WTC11 (cell line): ENCODE measurements around the gene EXPH5. TPM values are rescaled to one million over a fixed set of nuclear protein-coding genes. Genes with fewer than 3 reads are reported as not detected.

Experiments
- ATAC-seq: fragments of 200-7000 bp; cut with Tn5 transposase; 2 replicates; pipeline ENCODE4 v1.10.0; 2021; ENCODE audit warnings: mild to moderate bottlenecking, moderate library complexity
- CTCF ChIA-PET: fragments of 300-600 bp; sonication (Branson Sonifier 250); formaldehyde crosslinking; loops from one replicate; lab custom pipeline; 2021; ENCODE audit warnings: antibody characterized with exemption; lab: Charles Lee
- POLR2A ChIA-PET: fragments of 350-600 bp; sonication (Branson Sonifier 250); formaldehyde crosslinking; loops from one replicate; lab custom pipeline; 2021; ENCODE audit warnings: antibody characterized with exemption; lab: Charles Lee
- DNase-seq: peaks from one replicate; pipeline ENCODE4 v3.0.0; 2021; ENCODE audit warnings: low spot score
- H3K27ac Mint-ChIP-seq: 2 replicates; pipeline ENCODE4 v1.8.0; 2021; ENCODE audit warnings: mixed read lengths
- H3K27me3 Mint-ChIP-seq: 2 replicates; pipeline ENCODE4 v1.8.0; 2021; ENCODE audit warnings: low read depth, mild to moderate bottlenecking, moderate library complexity, mixed read lengths
- H3K36me3 Mint-ChIP-seq: 2 replicates; pipeline ENCODE4 v1.8.0; 2021; ENCODE audit warnings: mixed read lengths
- H3K4me1 Mint-ChIP-seq: 2 replicates; pipeline ENCODE4 v1.8.0; 2022; ENCODE audit warnings: mixed read lengths
- H3K4me3 Mint-ChIP-seq: 2 replicates; pipeline ENCODE4 v1.8.0; 2021; ENCODE audit warnings: mild to moderate bottlenecking, moderate library complexity, mixed read lengths
- H3K9me3 Mint-ChIP-seq: 2 replicates; pipeline ENCODE4 v1.8.0; 2021; ENCODE audit warnings: mixed read lengths
- CREB1 ChIP-seq: sonication (generic); formaldehyde crosslinking; IDR thresholded peaks from 2 replicates; pipeline ENCODE4 v1.8.0; 2023; ENCODE audit warnings: mild to moderate bottlenecking, missing genetic modification reagents
- ELF4 ChIP-seq: sonication (generic); formaldehyde crosslinking; IDR thresholded peaks from 2 replicates; pipeline ENCODE4 v1.8.1; 2022; ENCODE audit warnings: low read depth, mild to moderate bottlenecking, moderate library complexity, missing genetic modification reagents
- ESRRA ChIP-seq: sonication (generic); formaldehyde crosslinking; IDR thresholded peaks from 2 replicates; pipeline ENCODE4 v1.8.1; 2022; ENCODE audit warnings: mild to moderate bottlenecking, missing genetic modification reagents, borderline replicate concordance
- NFATC4 ChIP-seq: fragments of 250-450 bp; sonication (Bioruptor Pico); IDR thresholded peaks from 2 replicates; pipeline ENCODE4 v1.9.0; 2021; ENCODE audit warnings: mild to moderate bottlenecking
- SOX15 ChIP-seq: fragments of 250-450 bp; sonication (Bioruptor Pico); IDR thresholded peaks from 2 replicates; pipeline ENCODE4 v1.9.0; 2021; ENCODE audit warnings: mild to moderate bottlenecking
- ZNF121 ChIP-seq: sonication (generic); formaldehyde crosslinking; IDR thresholded peaks from 2 replicates; pipeline ENCODE4 v1.8.0; 2023; ENCODE audit warnings: missing genetic modification reagents
- total RNA-seq: library from RNA; stranded (reverse); gene quantifications from 3 replicates; pipeline ENCODE4 v1.2.3, GENCODE V29; 2021
- TF ChIP-seq, protein P1 (sequence below): sonication (generic); formaldehyde crosslinking; IDR thresholded peaks from 2 replicates; pipeline ENCODE4 v1.8.1; 2023; ENCODE audit warnings: mild to moderate bottlenecking, missing genetic modification reagents, borderline replicate concordance
- TF ChIP-seq, protein P2 (sequence below): sonication (generic); formaldehyde crosslinking; IDR thresholded peaks from 2 replicates; pipeline ENCODE4 v1.8.1; 2022; ENCODE audit warnings: mild to moderate bottlenecking, moderate library complexity, missing genetic modification reagents
- TF ChIP-seq, protein P3 (sequence below): sonication (generic); formaldehyde crosslinking; conservative IDR thresholded peaks from 2 replicates; pipeline ENCODE4 v1.8.1; 2022; ENCODE audit warnings: mild to moderate bottlenecking, missing genetic modification reagents
- TF ChIP-seq, protein P4 (sequence below): fragments of 250-450 bp; sonication (Bioruptor Pico); IDR thresholded peaks from 2 replicates; pipeline ENCODE4 v1.9.0; 2021; ENCODE audit warnings: mild to moderate bottlenecking, borderline replicate concordance
- TF ChIP-seq, protein P5 (sequence below): sonication (generic); formaldehyde crosslinking; IDR thresholded peaks from 2 replicates; pipeline ENCODE4 v1.8.1; 2022; ENCODE audit warnings: low read depth, mild to moderate bottlenecking, moderate library complexity, missing genetic modification reagents, borderline replicate concordance
- TF ChIP-seq, protein P6 (sequence below): fragments of 200-600 bp; IDR thresholded peaks from 2 replicates; pipeline ENCODE4 v1.8.0; 2022; ENCODE audit warnings: antibody characterized with exemption
- TF ChIP-seq, protein P7 (sequence below): sonication (generic); formaldehyde crosslinking; IDR thresholded peaks from 2 replicates; pipeline ENCODE4 v1.8.0; 2022; ENCODE audit warnings: missing genetic modification reagents
- TF ChIP-seq, protein P8 (sequence below): fragments of 250-450 bp; sonication (Bioruptor Pico); IDR thresholded peaks from 2 replicates; pipeline ENCODE4 v2.1.2; 2022; ENCODE audit warnings: mild to moderate bottlenecking, moderate library complexity

Gene EXPH5
- total RNA-seq, 1 experiment from 2014 or later = 11.2 TPM

DNA sequence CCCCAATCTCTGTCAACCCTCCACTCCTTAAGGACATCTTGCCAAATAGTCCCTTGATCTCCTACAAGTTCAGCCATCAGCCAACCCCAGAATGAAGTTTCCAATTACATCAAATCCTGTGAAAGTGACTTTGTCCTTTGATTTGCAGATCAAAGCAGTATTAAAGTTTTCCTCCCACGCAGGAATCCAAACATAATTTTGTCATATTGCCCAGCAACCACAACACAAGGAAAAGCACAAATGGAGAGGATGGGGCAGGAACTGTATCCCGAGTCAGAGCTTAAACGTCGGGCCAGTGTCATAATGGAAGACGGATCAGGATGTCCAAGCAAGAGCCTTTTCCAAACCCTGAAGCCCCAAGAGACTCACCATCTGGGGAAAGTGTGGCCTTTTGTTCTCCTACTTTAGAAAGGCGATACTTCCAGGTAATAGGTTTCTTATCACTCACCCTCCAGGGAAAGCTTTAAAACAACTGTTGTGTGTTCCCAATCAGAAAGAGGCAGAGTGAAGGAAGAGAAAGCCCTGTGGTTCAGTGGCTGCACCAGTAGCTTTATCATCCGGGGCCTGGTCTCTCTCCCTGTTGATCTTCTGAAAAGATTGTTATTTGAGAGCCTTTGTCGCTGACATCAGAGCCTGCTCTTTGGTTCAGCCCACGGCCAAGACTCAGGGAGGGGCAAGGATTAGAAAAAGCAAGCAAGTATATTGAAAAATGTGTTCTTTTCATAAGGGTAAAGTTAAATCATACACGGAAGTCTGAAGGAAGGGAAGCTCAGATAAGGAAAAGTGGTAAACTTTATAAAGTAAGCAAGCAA is 41.7 kb downstream of the EXPH5 start (continued):
- TF ChIP-seq, protein P1, sequence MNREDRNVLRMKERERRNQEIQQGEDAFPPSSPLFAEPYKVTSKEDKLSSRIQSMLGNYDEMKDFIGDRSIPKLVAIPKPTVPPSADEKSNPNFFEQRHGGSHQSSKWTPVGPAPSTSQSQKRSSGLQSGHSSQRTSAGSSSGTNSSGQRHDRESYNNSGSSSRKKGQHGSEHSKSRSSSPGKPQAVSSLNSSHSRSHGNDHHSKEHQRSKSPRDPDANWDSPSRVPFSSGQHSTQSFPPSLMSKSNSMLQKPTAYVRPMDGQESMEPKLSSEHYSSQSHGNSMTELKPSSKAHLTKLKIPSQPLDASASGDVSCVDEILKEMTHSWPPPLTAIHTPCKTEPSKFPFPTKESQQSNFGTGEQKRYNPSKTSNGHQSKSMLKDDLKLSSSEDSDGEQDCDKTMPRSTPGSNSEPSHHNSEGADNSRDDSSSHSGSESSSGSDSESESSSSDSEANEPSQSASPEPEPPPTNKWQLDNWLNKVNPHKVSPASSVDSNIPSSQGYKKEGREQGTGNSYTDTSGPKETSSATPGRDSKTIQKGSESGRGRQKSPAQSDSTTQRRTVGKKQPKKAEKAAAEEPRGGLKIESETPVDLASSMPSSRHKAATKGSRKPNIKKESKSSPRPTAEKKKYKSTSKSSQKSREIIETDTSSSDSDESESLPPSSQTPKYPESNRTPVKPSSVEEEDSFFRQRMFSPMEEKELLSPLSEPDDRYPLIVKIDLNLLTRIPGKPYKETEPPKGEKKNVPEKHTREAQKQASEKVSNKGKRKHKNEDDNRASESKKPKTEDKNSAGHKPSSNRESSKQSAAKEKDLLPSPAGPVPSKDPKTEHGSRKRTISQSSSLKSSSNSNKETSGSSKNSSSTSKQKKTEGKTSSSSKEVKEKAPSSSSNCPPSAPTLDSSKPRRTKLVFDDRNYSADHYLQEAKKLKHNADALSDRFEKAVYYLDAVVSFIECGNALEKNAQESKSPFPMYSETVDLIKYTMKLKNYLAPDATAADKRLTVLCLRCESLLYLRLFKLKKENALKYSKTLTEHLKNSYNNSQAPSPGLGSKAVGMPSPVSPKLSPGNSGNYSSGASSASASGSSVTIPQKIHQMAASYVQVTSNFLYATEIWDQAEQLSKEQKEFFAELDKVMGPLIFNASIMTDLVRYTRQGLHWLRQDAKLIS (CRISPR knock-in tag) = no peak
- TF ChIP-seq CREB1 (CRISPR knock-in tag) = no peak
- TF ChIP-seq, all 79 proteins: peak for 0

DNA sequence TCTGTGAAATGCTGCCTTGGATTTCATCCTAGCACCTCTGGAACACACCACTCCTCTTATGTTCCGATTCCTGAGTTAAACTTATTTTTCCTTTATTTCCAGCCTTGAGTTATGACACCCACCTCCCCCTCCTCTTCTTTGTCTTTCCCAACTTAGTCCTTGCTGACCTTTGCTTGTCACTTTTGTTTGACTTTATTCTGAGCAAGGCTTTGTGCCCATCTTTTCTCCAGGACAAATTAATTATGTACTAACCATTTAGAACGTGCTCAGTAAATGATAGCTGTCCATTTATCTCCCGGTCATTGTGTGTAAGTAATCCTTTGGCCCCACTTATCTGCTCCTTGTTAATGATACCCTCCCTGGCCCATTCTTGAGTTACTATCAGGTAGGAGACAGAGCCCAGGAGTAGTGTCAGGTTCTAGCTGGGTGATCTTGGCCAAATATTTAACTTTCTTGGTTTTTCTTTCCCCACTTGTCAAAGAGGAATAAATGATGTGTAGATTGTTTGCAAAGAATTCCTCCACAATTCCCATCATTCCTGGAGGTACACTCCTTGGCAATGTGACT is 44.2 kb downstream of the EXPH5 start:
- Mint-ChIP-seq H3K4me3 (no peak overlapping the region), H3K36me3 (no peaks in the 10 kb centered on the region), H3K27ac (no peak overlapping the region), H3K9me3 (no peaks in the 10 kb centered on the region), H3K4me1 (peaks cover 16% of the 10 kb centered on the region), H3K27me3 (no peaks in the 10 kb centered on the region)
- CTCF ChIA-PET = no interaction called here
- ATAC-seq = no peak
- no peak for DNase-seq
- POLR2A ChIA-PET = no interaction called here
- no peak for TF ChIP-seq ZNF121 (CRISPR knock-in tag)
- TF ChIP-seq, protein P2, sequence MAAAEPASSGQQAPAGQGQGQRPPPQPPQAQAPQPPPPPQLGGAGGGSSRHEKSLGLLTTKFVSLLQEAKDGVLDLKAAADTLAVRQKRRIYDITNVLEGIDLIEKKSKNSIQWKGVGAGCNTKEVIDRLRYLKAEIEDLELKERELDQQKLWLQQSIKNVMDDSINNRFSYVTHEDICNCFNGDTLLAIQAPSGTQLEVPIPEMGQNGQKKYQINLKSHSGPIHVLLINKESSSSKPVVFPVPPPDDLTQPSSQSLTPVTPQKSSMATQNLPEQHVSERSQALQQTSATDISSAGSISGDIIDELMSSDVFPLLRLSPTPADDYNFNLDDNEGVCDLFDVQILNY = no peak
- TF ChIP-seq, protein P3, sequence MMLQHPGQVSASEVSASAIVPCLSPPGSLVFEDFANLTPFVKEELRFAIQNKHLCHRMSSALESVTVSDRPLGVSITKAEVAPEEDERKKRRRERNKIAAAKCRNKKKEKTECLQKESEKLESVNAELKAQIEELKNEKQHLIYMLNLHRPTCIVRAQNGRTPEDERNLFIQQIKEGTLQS (CRISPR knock-in tag) = no peak
- no peak for TF ChIP-seq NFATC4
- TF ChIP-seq, protein P4, sequence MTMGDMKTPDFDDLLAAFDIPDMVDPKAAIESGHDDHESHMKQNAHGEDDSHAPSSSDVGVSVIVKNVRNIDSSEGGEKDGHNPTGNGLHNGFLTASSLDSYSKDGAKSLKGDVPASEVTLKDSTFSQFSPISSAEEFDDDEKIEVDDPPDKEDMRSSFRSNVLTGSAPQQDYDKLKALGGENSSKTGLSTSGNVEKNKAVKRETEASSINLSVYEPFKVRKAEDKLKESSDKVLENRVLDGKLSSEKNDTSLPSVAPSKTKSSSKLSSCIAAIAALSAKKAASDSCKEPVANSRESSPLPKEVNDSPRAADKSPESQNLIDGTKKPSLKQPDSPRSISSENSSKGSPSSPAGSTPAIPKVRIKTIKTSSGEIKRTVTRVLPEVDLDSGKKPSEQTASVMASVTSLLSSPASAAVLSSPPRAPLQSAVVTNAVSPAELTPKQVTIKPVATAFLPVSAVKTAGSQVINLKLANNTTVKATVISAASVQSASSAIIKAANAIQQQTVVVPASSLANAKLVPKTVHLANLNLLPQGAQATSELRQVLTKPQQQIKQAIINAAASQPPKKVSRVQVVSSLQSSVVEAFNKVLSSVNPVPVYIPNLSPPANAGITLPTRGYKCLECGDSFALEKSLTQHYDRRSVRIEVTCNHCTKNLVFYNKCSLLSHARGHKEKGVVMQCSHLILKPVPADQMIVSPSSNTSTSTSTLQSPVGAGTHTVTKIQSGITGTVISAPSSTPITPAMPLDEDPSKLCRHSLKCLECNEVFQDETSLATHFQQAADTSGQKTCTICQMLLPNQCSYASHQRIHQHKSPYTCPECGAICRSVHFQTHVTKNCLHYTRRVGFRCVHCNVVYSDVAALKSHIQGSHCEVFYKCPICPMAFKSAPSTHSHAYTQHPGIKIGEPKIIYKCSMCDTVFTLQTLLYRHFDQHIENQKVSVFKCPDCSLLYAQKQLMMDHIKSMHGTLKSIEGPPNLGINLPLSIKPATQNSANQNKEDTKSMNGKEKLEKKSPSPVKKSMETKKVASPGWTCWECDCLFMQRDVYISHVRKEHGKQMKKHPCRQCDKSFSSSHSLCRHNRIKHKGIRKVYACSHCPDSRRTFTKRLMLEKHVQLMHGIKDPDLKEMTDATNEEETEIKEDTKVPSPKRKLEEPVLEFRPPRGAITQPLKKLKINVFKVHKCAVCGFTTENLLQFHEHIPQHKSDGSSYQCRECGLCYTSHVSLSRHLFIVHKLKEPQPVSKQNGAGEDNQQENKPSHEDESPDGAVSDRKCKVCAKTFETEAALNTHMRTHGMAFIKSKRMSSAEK (CRISPR knock-in tag) = no peak
- TF ChIP-seq, protein P5, sequence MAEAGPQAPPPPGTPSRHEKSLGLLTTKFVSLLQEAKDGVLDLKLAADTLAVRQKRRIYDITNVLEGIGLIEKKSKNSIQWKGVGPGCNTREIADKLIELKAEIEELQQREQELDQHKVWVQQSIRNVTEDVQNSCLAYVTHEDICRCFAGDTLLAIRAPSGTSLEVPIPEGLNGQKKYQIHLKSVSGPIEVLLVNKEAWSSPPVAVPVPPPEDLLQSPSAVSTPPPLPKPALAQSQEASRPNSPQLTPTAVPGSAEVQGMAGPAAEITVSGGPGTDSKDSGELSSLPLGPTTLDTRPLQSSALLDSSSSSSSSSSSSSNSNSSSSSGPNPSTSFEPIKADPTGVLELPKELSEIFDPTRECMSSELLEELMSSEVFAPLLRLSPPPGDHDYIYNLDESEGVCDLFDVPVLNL (CRISPR knock-in tag) = no peak
- TF ChIP-seq, protein P6, sequence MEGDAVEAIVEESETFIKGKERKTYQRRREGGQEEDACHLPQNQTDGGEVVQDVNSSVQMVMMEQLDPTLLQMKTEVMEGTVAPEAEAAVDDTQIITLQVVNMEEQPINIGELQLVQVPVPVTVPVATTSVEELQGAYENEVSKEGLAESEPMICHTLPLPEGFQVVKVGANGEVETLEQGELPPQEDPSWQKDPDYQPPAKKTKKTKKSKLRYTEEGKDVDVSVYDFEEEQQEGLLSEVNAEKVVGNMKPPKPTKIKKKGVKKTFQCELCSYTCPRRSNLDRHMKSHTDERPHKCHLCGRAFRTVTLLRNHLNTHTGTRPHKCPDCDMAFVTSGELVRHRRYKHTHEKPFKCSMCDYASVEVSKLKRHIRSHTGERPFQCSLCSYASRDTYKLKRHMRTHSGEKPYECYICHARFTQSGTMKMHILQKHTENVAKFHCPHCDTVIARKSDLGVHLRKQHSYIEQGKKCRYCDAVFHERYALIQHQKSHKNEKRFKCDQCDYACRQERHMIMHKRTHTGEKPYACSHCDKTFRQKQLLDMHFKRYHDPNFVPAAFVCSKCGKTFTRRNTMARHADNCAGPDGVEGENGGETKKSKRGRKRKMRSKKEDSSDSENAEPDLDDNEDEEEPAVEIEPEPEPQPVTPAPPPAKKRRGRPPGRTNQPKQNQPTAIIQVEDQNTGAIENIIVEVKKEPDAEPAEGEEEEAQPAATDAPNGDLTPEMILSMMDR = no peak
- TF ChIP-seq, protein P7, sequence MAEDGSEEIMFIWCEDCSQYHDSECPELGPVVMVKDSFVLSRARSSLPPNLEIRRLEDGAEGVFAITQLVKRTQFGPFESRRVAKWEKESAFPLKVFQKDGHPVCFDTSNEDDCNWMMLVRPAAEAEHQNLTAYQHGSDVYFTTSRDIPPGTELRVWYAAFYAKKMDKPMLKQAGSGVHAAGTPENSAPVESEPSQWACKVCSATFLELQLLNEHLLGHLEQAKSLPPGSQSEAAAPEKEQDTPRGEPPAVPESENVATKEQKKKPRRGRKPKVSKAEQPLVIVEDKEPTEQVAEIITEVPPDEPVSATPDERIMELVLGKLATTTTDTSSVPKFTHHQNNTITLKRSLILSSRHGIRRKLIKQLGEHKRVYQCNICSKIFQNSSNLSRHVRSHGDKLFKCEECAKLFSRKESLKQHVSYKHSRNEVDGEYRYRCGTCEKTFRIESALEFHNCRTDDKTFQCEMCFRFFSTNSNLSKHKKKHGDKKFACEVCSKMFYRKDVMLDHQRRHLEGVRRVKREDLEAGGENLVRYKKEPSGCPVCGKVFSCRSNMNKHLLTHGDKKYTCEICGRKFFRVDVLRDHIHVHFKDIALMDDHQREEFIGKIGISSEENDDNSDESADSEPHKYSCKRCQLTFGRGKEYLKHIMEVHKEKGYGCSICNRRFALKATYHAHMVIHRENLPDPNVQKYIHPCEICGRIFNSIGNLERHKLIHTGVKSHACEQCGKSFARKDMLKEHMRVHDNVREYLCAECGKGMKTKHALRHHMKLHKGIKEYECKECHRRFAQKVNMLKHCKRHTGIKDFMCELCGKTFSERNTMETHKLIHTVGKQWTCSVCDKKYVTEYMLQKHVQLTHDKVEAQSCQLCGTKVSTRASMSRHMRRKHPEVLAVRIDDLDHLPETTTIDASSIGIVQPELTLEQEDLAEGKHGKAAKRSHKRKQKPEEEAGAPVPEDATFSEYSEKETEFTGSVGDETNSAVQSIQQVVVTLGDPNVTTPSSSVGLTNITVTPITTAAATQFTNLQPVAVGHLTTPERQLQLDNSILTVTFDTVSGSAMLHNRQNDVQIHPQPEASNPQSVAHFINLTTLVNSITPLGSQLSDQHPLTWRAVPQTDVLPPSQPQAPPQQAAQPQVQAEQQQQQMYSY (CRISPR knock-in tag) = no peak
- no peak for TF ChIP-seq ESRRA (CRISPR knock-in tag)
- TF ChIP-seq ELF4 (CRISPR knock-in tag) = no peak
- no peak for TF ChIP-seq SOX15 (CRISPR knock-in tag)
- TF ChIP-seq, protein P8, sequence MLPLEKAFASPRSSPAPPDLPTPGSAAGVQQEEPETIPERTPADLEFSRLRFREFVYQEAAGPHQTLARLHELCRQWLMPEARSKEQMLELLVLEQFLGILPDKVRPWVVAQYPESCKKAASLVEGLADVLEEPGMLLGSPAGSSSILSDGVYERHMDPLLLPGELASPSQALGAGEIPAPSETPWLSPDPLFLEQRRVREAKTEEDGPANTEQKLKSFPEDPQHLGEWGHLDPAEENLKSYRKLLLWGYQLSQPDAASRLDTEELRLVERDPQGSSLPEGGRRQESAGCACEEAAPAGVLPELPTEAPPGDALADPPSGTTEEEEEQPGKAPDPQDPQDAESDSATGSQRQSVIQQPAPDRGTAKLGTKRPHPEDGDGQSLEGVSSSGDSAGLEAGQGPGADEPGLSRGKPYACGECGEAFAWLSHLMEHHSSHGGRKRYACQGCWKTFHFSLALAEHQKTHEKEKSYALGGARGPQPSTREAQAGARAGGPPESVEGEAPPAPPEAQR (CRISPR knock-in tag) = no peak
